ENCODE measurements around the gene INVS.
A peak's percentile ranks its signal among the peaks of the same experiment; 100 is the strongest.

Gene INVS

GRCh38 chr9:100196215-100196614, 97.2 kb downstream of the INVS start:
- TF ChIP-seq, protein P1, sequence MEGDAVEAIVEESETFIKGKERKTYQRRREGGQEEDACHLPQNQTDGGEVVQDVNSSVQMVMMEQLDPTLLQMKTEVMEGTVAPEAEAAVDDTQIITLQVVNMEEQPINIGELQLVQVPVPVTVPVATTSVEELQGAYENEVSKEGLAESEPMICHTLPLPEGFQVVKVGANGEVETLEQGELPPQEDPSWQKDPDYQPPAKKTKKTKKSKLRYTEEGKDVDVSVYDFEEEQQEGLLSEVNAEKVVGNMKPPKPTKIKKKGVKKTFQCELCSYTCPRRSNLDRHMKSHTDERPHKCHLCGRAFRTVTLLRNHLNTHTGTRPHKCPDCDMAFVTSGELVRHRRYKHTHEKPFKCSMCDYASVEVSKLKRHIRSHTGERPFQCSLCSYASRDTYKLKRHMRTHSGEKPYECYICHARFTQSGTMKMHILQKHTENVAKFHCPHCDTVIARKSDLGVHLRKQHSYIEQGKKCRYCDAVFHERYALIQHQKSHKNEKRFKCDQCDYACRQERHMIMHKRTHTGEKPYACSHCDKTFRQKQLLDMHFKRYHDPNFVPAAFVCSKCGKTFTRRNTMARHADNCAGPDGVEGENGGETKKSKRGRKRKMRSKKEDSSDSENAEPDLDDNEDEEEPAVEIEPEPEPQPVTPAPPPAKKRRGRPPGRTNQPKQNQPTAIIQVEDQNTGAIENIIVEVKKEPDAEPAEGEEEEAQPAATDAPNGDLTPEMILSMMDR (IDR thresholded peaks at IDR 0.05; ENCODE audit: low read length, missing control alignments), result no peak
- no peak overlapping the region for H3K4me3 ChIP-seq (replicated peaks; ENCODE audit: low read depth, low read length)
- DNase-seq (ENCODE audit: low read depth), result no peak

GRCh38 chr9:100196828-100197227, 97.8 kb downstream of the INVS start:
- DNase-seq (ENCODE audit: low read depth), result no peak
- no peak overlapping the region for H3K4me3 ChIP-seq (replicated peaks; ENCODE audit: low read depth, low read length)
- TF ChIP-seq, protein P1 (IDR thresholded peaks at IDR 0.05; ENCODE audit: low read length, missing control alignments), result no peak

DNA sequence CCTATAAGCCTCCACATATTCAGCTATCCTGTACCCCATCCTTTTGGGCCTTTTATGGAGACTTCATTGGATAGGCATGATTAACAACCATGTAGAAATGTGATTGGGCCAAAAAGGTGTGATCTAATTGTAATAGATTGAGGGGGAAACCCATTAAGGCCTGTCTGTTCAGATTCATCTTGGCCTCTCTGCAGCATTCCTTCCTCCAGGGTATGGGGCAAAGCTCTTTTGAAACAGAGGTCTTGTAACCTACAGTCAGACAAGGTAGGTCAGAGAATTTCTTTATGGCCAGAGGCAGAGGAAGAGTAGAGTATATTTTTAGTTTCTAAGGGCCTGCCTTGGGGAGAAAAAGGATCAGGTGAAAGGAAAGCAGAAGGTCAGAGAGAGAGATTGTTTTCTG, 98.5 kb downstream of the INVS start:
- no peak for DNase-seq (ENCODE audit: low read depth)
- no peak overlapping the region for H3K4me3 ChIP-seq (replicated peaks; ENCODE audit: low read depth, low read length)
- TF ChIP-seq, protein P1 (IDR thresholded peaks at IDR 0.05; ENCODE audit: low read length, missing control alignments), result no peak

DNA sequence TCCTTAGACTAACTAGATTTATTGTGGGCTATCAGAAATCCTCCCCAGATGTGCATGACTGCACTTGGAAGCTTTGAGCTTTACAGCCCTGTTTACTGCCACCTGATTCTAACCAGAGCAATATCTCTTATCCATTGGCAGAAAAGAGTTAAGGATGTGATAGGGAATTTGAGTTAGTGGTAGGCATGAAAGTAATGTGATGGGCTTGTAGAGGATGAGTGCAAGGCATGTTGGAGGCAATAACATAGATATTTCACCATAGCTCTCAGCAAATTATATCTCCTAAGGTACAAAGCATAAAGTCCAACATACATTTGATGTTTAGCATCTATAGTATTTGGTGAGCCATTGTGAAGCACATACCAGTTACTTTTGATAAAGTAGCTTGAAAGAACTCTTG, 103.8 kb downstream of the INVS start:
- TF ChIP-seq, protein P1 (IDR thresholded peaks at IDR 0.05; ENCODE audit: low read length, missing control alignments), result no peak
- DNase-seq (ENCODE audit: low read depth), result no peak
- no peak overlapping the region for H3K4me3 ChIP-seq (replicated peaks; ENCODE audit: low read depth, low read length)

DNA sequence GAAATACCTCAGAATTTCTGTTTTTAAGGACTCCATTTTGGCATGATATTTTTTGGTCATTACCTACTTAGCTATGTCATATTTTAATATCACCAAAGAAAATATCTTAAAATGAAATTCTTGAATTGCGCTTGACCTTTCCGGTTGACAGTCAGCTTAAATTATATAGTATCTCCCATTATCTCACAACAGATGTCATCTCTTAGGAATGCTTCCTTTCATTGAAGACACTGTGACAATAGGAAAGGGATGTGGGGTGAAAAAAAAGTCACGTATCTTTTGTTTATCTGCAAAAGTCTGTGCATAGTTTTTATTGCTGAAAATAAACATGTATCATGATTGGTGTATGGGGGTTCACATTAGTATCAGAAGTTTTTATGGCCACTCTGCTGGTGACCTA, 105.8 kb downstream of the INVS start:
- H3K4me3 ChIP-seq (replicated peaks; ENCODE audit: low read depth, low read length), result no peak overlapping the region
- peak; percentile 7 for DNase-seq (ENCODE audit: low read depth)
- TF ChIP-seq, protein P1 (IDR thresholded peaks at IDR 0.05; ENCODE audit: low read length, missing control alignments), result no peak

GRCh38 chr9:100206899-100207298, 107.9 kb downstream of the INVS start:
- no peak overlapping the region for H3K4me3 ChIP-seq (replicated peaks; ENCODE audit: low read depth, low read length)
- TF ChIP-seq, protein P1 (IDR thresholded peaks at IDR 0.05; ENCODE audit: low read length, missing control alignments), result no peak
- peak; percentile 39 for DNase-seq (ENCODE audit: low read depth)

- no peak overlapping the region for H3K4me3 ChIP-seq (replicated peaks; ENCODE audit: low read depth, low read length)
- TF ChIP-seq, protein P1 (IDR thresholded peaks at IDR 0.05; ENCODE audit: low read length, missing control alignments), result no peak
- no peak for DNase-seq (ENCODE audit: low read depth)
These were observed 109.6 kb downstream of the INVS start for GRCh38 chr9:100208673-100209072.

Data from fibroblast of pulmonary artery (primary cell).